Suprapubic skin (tissue), 4 donors: ENCODE data around the gene EFCAB12. TPM values are rescaled to one million over a fixed set of nuclear protein-coding genes. Genes with fewer than 3 reads are reported as not detected.

Experiments
- DNase-seq, 2 donors: peaks; one replicate each; pipeline ENCODE4 v3.0.0-alpha.2; 2019; ENCODE audit warnings: low spot score in 2 of 2
- H3K27ac ChIP-seq: fragments of 200-600 bp; sonication (generic); one replicate; pipeline ENCODE4 v1.5.1; 2019
- H3K27me3 ChIP-seq: fragments of 200-600 bp; sonication (generic); one replicate; pipeline ENCODE4 v1.5.1; 2019
- H3K36me3 ChIP-seq: fragments of 200-600 bp; sonication (generic); one replicate; pipeline ENCODE4 v1.5.1; 2019
- H3K4me1 ChIP-seq: fragments of 200-600 bp; sonication (generic); one replicate; pipeline ENCODE4 v1.5.1; 2019
- H3K4me3 ChIP-seq: fragments of 200-600 bp; sonication (generic); one replicate; pipeline ENCODE4 v1.5.1; 2019; ENCODE audit warnings: mild to moderate bottlenecking
- H3K9me3 ChIP-seq: fragments of 200-600 bp; sonication (generic); one replicate; pipeline ENCODE4 v1.5.1; 2019
- EP300 ChIP-seq: sonication (generic); formaldehyde crosslinking; IDR thresholded peaks from one replicate; pipeline ENCODE4 v1.6.1; 2017; ENCODE audit warnings: antibody characterized with exemption
- POLR2A ChIP-seq, 2 donors: fragments of 450-650 bp; IDR thresholded peaks; one replicate each; pipeline ENCODE4 v1.6.1; 2017; ENCODE audit warnings: antibody characterized with exemption in 2 of 2, mild to moderate bottlenecking in 2 of 2, moderate library complexity in 2 of 2
- POLR2AphosphoS5 ChIP-seq, 3 donors: sonication (generic); formaldehyde crosslinking; IDR thresholded peaks; one replicate each; pipeline ENCODE4 v1.6.1; 2017; ENCODE audit warnings: antibody characterized with exemption in 3 of 3
- WGBS: methylation state at CpG from one replicate; pipeline ENCODE4 v1.1.5; 2018; 5-methylcytosine and 5-hydroxymethylcytosine counted together
- total RNA-seq, 4 donors: library from RNA; depleted of rRNA; stranded (reverse); fragments of >200 nt; gene quantifications; one replicate each; pipeline ENCODE4 v1.1.0, GENCODE V29; 2016
- TF ChIP-seq, protein P1 (sequence below), 2 donors: fragments of 200-600 bp in 1 of 2; fragments of 450-650 bp in 1 of 2; sonication (generic) in 1 of 2; IDR thresholded peaks; one replicate each; pipeline ENCODE4 v1.5.1; 2016 to 2019; ENCODE audit warnings: antibody characterized with exemption in 2 of 2, mild to moderate bottlenecking in 1 of 2, moderate library complexity in 1 of 2

The EFCAB12 gene
- total RNA-seq, 4 donors from 2014 or later: 0.13 to 1.1 (median 0.23) TPM; not detected in 1

DNA sequence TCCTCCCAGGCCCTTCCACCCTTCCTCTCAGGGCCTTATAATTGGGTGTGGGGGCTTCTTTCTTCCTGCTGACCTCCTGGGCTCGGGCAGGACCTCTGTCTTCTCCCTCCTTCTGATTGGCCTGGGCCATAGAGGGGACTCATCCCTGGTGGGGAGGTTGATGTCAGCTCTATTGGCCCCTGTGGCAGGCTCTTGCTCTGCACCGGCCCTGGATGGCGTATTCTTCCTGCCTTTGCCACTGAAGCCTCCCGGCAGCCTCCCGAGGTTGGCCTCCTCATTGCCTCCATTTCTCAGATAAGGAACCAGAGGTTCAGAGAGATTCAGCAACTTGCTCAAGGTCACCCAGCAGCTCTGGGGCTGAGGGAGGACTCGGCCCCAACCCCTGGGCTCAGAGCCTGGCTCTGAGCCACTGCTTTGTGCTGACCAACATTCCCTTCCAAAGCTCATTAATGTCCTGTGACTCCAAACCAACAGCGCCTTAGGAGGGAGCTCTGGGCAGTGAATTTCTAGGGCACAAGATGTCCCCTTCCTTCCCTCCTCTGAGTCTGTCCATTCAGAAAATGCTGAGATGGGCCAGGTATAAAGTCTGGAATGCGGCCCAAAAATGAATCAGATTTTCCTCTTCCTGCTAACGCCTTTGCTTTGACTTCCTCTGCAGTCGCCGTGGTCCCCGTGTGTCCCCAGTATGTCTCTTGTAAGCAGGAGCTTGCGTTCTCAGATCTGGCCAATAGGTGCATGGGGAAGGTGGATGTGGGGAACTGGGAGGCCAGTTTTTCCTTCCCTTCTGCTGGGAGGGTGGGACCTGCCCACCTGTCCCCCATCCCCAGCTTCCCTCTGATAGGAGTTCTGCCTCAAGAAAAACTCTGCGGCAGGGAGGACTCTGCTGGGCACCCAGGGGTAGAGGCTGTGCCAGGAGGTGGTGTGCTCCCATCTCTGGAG lies 75.5 kb downstream of the EFCAB12 start:
- no peaks in the 10 kb centered on the region for H3K36me3 ChIP-seq
- WGBS: 67% methylated on average over 10 of the region's 14 CpGs
- no peak for TF ChIP-seq POLR2A (IDR thresholded peaks at IDR 0.05)
- TF ChIP-seq POLR2AphosphoS5 (IDR thresholded peaks at IDR 0.05): no peak
- no peak for TF ChIP-seq EP300
- DNase-seq: no peak
- no peaks in the 10 kb centered on the region for H3K4me1 ChIP-seq
- no peaks in the 10 kb centered on the region for H3K9me3 ChIP-seq
- H3K27ac ChIP-seq: no peak overlapping the region
- no peaks in the 10 kb centered on the region for H3K27me3 ChIP-seq
- no peak overlapping the region for H3K4me3 ChIP-seq

DNA sequence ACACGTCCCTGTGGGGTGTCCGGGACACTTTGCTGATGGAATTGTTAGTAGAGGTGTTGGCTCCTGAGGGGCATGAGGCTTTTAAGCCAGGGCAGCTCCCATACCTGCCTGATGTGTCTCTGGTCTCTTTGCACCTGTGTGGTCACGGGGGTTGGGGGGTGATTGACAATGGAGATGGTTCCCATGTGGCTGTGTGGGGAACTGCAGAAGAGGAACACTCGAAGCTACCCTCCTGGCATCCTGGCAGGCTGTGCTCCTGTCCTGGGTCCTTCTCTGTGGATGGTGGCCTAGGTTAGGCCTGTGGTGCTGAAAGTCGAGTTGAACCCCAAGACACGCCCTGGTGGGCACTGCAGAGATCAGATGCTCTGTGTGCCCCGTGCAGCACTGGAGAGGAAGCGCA lies 76.4 kb downstream of the EFCAB12 start:
- no peaks in the 10 kb centered on the region for H3K4me1 ChIP-seq
- H3K27me3 ChIP-seq: no peaks in the 10 kb centered on the region
- no peaks in the 10 kb centered on the region for H3K36me3 ChIP-seq
- whole genome bisulfite sequencing: 85% methylated on average over 6 of the region's 8 CpGs
- no peak overlapping the region for H3K4me3 ChIP-seq
- no peaks in the 10 kb centered on the region for H3K9me3 ChIP-seq
- no peak for DNase-seq
- no peak for TF ChIP-seq POLR2AphosphoS5 (IDR thresholded peaks at IDR 0.05)
- TF ChIP-seq EP300: no peak
- no peak for TF ChIP-seq POLR2A (IDR thresholded peaks at IDR 0.05)
- TF ChIP-seq, protein P1, sequence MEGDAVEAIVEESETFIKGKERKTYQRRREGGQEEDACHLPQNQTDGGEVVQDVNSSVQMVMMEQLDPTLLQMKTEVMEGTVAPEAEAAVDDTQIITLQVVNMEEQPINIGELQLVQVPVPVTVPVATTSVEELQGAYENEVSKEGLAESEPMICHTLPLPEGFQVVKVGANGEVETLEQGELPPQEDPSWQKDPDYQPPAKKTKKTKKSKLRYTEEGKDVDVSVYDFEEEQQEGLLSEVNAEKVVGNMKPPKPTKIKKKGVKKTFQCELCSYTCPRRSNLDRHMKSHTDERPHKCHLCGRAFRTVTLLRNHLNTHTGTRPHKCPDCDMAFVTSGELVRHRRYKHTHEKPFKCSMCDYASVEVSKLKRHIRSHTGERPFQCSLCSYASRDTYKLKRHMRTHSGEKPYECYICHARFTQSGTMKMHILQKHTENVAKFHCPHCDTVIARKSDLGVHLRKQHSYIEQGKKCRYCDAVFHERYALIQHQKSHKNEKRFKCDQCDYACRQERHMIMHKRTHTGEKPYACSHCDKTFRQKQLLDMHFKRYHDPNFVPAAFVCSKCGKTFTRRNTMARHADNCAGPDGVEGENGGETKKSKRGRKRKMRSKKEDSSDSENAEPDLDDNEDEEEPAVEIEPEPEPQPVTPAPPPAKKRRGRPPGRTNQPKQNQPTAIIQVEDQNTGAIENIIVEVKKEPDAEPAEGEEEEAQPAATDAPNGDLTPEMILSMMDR (IDR thresholded peaks at IDR 0.05): no peak
- H3K27ac ChIP-seq: no peak overlapping the region

Other genes with a start within 250 kb of the EFCAB12 start
- gene CNBP, start 244.7 kb downstream of the EFCAB12 start, total RNA-seq: 100 to 1,000 TPM; 361 to 504 (median 408) TPM
- gene COPG1, start 179.0 kb downstream of the EFCAB12 start, total RNA-seq: 10 to 100 TPM; 77.1 to 95.3 (median 88.6) TPM
- gene HMCES, start 149.8 kb downstream of the EFCAB12 start, total RNA-seq: 10 to 100 TPM; 25.1 to 34.5 (median 32.7) TPM
- 10 to 100 TPM; 14.8 to 42.5 (median 24.0) TPM for gene MBD4, start 11.3 kb upstream of the EFCAB12 start, total RNA-seq
- 10 to 100 TPM in 3 of 4 donors, 1 to 10 TPM in 1; 9.5 to 47.6 (median 24.5) TPM for gene IFT122, start 11.6 kb upstream of the EFCAB12 start, total RNA-seq
- gene RHO, start 100.0 kb upstream of the EFCAB12 start, total RNA-seq: not detected
- gene H1-8, start 114.5 kb upstream of the EFCAB12 start, total RNA-seq: not detected
- 10 to 100 TPM; 19.0 to 51.0 (median 30.8) TPM for gene PLXND1, start 178.0 kb upstream of the EFCAB12 start, total RNA-seq